Ectodermal cell (in vitro differentiated cells): ENCODE results near the gene SPAG9.

Experiments
- H3K27ac ChIP-seq: 2 replicates; pipeline ENCODE4 v1.7.0; 2013; ENCODE audit warnings: mild to moderate bottlenecking, low read depth, low read length; ENCODE audit not compliant: insufficient read depth, poor library complexity, severe bottlenecking
- H3K27me3 ChIP-seq: 2 replicates; pipeline ENCODE4 v1.7.0; 2013; ENCODE audit warnings: mild to moderate bottlenecking, low read length; ENCODE audit not compliant: insufficient read depth, control insufficient read depth, poor library complexity, severe bottlenecking
- H3K36me3 ChIP-seq: one replicate; pipeline ENCODE4 v1.7.0; 2013; ENCODE audit warnings: low read length; ENCODE audit not compliant: control insufficient read depth, insufficient read depth
- H3K4me1 ChIP-seq: one replicate; pipeline ENCODE4 v1.7.0; 2013; ENCODE audit warnings: low read length; ENCODE audit not compliant: control insufficient read depth, insufficient read depth
- H3K4me3 ChIP-seq: 2 replicates; pipeline ENCODE4 v1.7.0; 2013; ENCODE audit warnings: low read depth, low read length, control low read depth; ENCODE audit not compliant: insufficient read depth
- H3K9me3 ChIP-seq: 2 replicates; pipeline ENCODE4 v1.7.0; 2013; ENCODE audit warnings: mild to moderate bottlenecking, low read length, moderate library complexity; ENCODE audit not compliant: control insufficient read depth
- WGBS, 2 experiments: methylation state at CpG; one replicate each; pipeline ENCODE4 v1.1.7; 2013; ENCODE audit warnings: missing lambda C conversion rate in 2 of 2; 5-methylcytosine and 5-hydroxymethylcytosine counted together

Gene SPAG9

DNA sequence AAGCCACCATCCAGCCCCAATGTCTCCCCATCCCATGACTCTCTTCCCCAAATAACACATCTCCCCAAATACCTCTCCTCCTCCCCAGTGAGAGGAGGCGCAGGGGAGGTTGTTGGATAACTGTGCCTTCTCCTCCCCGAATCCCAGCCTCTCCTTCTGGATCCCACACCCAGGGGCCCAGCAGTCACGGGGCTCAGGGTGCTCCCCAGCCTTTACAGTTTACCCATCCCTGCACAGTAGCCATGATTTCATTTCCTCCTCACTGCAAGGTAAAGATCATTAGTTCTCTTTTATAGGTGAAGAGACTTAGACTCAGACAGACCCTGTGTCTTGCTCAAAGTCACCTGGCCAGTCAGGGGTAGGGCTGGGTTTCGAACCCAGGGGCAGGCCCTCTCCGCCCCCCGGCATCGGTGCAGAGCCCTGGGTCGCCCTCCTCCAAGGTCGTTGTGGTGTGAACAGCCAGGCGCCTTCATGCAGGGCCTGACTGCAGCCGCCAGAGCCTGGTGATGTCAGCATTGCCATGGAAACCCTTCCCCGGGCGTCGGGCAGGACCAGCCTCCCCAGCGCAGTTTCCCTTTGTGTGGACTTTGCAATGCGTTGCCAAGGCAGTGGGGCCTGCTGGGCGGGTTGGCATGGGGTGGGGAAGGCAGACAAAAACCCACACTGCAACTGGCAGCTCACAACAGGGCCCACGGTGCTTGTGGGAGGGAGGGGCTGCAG, 201.2 kb downstream of the SPAG9 start:
- WGBS, 2 experiments, result 18 to 23% methylated on average over 18 of the region's 18 CpGs
- no peaks in the 10 kb centered on the region for H3K36me3 ChIP-seq
- peaks cover 51% of the 10 kb centered on the region for H3K4me1 ChIP-seq
- H3K4me3 ChIP-seq, result no peak overlapping the region
- H3K27me3 ChIP-seq, result no peaks in the 10 kb centered on the region
- peak overlapping the region; percentile 62 for H3K27ac ChIP-seq
- no peaks in the 10 kb centered on the region for H3K9me3 ChIP-seq

DNA sequence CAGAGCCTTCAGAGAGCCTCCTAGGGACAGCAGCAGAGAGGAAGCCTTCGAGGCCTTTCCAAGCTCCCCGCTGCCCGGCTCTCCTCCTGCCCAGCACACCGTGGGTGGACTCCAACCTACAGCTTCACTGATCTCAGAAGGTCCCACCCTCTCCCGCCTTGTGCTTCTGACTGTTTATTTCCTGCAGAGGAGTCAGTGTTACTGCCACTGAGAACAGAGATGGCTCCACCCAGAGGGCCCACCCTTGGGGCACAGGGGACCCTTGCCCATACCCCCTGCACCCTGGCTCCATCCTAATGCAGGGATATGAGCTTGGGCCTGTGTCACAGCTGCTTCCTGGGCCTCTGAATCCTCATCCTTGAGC, 201.8 kb downstream of the SPAG9 start:
- no peak overlapping the region for H3K4me3 ChIP-seq
- no peaks in the 10 kb centered on the region for H3K36me3 ChIP-seq
- WGBS, 2 experiments, result 83 to 86% methylated on average over 5 of the region's 5 CpGs
- no peaks in the 10 kb centered on the region for H3K9me3 ChIP-seq
- H3K4me1 ChIP-seq, result peaks cover 52% of the 10 kb centered on the region
- no peaks in the 10 kb centered on the region for H3K27me3 ChIP-seq
- H3K27ac ChIP-seq, result no peak overlapping the region

DNA sequence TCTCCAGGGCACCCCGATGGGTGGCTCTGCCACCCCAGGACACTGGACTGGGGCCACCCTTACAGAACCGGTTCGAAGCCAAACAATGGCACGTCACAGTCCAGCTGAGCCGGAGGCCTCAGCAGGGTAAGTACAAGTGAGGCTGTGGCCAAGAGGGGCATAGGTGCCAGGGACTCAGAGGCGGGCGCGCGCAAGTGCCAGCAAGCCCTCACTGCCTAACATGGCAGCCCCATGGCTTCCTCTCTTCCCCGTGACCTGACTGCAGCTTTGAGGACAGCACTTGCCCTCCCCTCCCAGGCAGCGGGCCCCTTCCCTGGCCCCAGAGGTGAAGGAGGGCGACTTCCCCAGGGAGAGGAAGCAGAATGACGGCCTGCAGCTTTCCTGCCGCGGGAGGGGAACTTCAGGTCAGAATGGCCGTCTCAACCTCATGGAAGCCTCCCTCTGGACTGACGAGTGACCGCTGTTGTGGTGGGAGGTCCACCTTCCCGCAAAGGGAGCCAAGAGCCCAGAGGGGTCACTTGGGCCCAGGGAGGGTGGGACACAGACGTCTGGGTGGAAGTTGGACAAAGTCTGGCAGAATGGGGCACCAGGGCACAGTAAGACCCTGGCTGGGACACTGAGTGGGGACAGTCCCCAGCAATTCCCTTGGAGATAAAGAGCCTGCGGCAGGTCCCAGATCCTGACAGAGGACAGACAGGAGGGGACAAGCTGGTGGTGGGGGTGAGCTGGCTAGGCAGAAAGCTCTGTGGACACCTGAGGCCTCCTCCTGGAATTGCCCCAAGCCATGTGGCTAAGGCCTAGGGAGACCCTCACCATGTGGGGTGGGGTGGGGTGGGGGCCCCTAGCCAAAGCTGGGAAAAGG, 202.4 kb downstream of the SPAG9 start:
- WGBS, 2 experiments, result 80 to 81% methylated on average over 21 of the region's 21 CpGs
- Histone ChIP-seq H3K4me1 (peaks cover 52% of the 10 kb centered on the region), H3K9me3 (no peaks in the 10 kb centered on the region), H3K27me3 (no peaks in the 10 kb centered on the region), H3K36me3 (no peaks in the 10 kb centered on the region), H3K4me3 (no peak overlapping the region), H3K27ac (no peak overlapping the region)

DNA sequence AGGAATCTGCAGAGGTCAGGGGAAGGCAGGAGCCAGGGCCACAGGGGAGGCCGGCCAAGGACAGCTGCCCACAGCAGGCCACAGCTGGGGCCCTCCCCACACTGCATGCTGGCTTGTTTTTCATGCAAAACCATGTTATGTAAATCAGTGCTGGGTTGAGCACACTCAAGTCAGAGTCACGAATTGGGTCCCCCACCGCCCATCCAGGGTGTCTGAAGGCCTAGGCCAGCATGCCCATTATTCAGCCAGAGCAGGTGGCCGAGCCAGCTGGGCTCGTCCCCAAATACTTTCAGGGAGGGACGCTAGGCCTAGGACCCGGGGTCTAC, 203.3 kb downstream of the SPAG9 start:
- H3K27me3 ChIP-seq, result no peaks in the 10 kb centered on the region
- no peaks in the 10 kb centered on the region for H3K36me3 ChIP-seq
- H3K4me3 ChIP-seq, result no peak overlapping the region
- peaks cover 52% of the 10 kb centered on the region for H3K4me1 ChIP-seq
- H3K9me3 ChIP-seq, result no peaks in the 10 kb centered on the region
- 17 to 19% methylated on average over 7 of the region's 7 CpGs for WGBS, 2 experiments
- H3K27ac ChIP-seq, result no peak overlapping the region

DNA sequence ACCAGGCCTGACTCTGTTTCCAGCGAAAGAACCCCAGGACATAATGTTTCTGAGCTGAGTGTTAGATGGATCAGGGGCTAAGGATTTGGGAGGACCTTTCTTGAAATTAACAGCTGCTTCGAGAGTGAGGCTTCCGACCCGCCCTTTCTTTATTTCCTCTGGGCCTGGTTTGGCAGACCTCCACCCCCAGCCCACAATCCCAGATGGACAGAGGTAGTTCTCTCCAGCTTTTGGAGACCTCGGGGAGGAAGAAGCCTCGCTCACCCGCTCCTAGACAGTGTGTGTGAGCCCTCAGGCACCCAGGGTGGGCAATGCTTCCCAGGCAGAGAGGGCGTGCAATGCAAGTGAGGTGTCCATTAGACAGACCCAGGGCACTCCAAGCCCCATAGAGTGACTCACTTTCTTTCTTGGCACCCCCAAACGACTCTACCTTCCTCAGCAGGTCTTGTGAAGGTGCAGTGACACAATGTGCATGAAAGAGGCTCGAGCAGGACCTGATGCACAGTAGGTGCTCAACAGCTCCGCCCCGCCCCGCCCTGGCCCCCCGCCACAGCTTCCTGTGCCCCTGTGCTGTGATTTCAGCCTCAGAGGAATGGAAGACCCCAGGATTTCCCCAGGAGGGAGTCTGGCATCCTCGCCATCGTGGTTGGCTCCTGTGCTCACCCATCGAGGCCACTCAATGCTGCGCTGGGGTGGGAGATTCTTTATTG, 203.8 kb downstream of the SPAG9 start:
- Histone ChIP-seq H3K36me3 (no peaks in the 10 kb centered on the region), H3K4me1 (peaks cover 52% of the 10 kb centered on the region), H3K27ac (no peak overlapping the region), H3K4me3 (no peak overlapping the region), H3K27me3 (no peaks in the 10 kb centered on the region), H3K9me3 (no peaks in the 10 kb centered on the region)
- WGBS, 2 experiments, result 51 to 57% methylated on average over 18 of the region's 18 CpGs

DNA sequence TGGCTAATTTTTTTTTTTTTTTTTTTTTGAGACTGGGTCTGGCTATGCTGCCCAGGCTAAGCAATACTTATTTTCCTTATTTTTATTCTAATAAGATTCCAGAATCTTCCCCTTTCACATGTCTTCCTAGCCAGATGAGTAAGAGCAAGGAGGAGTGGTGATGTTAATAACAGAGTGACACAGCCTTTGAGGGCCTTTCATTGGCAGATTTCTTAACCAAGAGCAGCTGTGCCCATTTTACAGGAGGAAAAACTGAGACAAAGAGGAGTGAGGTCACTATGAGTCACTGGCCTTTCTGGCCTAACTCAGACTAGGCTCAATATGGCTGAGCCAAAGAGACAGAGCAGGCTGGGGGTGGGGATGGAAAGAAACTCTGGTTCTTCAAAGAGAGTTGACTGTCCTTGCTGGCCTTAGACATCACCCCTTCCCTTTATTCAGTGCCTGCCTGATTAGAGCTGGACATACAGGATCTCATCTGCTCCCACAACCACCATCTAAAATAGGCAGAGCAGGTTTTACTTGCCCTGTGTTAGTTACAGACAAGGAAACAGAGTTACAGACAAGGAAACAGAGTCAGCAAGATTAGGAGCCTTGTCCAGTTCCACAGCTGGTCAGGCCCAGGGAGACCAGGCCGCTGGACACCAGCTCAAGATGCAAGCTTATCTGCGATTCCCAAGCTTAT, 204.5 kb downstream of the SPAG9 start:
- no peak overlapping the region for H3K27ac ChIP-seq
- H3K4me3 ChIP-seq, result no peak overlapping the region
- peaks cover 52% of the 10 kb centered on the region for H3K4me1 ChIP-seq
- no peaks in the 10 kb centered on the region for H3K27me3 ChIP-seq
- no peaks in the 10 kb centered on the region for H3K9me3 ChIP-seq
- H3K36me3 ChIP-seq, result no peaks in the 10 kb centered on the region
- 90 to 97% methylated on average over 2 of the region's 2 CpGs for WGBS, 2 experiments

DNA sequence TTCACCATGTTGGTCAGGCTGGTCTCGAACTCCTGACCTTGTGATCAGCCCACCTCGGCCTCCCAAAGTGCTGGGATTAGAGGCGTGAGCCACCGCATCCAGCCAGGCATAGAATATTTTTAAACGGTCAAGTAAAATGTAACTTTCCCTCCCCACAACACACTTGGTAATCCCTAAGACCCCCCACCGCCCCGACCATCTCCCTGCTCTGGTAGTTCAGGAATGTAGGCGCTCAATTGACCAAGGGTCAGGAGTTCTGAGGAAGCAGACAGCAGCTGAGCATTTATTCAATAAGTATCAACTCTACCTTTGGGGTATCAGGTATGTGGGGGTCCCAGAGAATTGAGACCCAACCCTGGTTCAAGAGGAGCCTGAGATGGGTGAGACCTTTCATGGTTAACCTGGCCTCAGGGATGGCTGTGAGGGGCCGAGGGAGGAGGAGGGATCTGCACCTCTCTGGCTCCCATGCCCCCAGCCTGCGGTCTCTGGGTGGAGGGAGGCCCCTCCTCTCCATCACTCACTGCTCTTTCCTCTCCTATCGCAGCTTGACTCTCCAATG, 206.1 kb downstream of the SPAG9 start:
- WGBS, 2 experiments, result 74 to 77% methylated on average over 11 of the region's 11 CpGs
- Histone ChIP-seq H3K27ac (no peak overlapping the region), H3K4me1 (peaks cover 38% of the 10 kb centered on the region), H3K36me3 (no peaks in the 10 kb centered on the region), H3K4me3 (no peak overlapping the region), H3K9me3 (no peaks in the 10 kb centered on the region), H3K27me3 (no peaks in the 10 kb centered on the region)

DNA sequence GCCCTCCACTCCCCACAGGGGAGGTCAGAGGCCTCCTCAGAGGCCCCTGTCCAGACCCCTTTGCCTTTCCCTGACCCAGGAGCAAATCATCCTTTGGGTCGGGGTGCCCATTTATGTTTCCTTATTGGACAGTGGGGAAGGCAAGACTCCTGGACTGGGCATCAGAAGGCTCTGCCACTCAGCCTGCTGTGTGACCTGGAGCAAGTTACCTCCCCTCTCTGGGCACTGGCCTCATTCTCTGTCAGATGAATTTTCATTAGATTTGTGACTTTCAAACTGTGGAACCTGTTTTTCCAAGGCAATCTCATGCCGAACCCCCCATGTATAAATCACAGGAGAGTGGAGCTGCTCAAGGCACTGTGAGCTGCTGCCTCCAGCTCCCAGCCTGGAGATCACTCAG, 207.5 kb downstream of the SPAG9 start:
- WGBS, 2 experiments, result 92 to 93% methylated on average over 2 of the region's 2 CpGs

More for the DNA sequence above, 207.5 kb downstream of the SPAG9 start:
- Histone ChIP-seq H3K27me3 (no peaks in the 10 kb centered on the region), H3K4me1 (peaks cover 25% of the 10 kb centered on the region), H3K9me3 (no peaks in the 10 kb centered on the region), H3K27ac (no peak overlapping the region), H3K36me3 (no peaks in the 10 kb centered on the region), H3K4me3 (no peak overlapping the region)
